Upper lobe of left lung (tissue), 4 donors: ENCODE measurements around the gene ASCC3.

Source experiments
- POLR2A ChIP-seq, 4 donors: fragments of 450-650 bp; IDR thresholded peaks; one replicate each; pipeline ENCODE4 v1.5.1; 2016 to 2017; ENCODE audit warnings: antibody characterized with exemption in 4 of 4, mild to moderate bottlenecking in 2 of 4
- POLR2AphosphoS5 ChIP-seq, 2 donors: sonication (generic); formaldehyde crosslinking; IDR thresholded peaks; one replicate each; pipeline ENCODE4 v1.5.1; 2017; ENCODE audit warnings: antibody characterized with exemption in 2 of 2
- TF ChIP-seq, protein P1 (sequence below), 6 experiments: fragments of 450-650 bp in 4 of 6; fragments of 200-600 bp in 2 of 6; sonication (generic) in 2 of 6; IDR thresholded peaks; one replicate each; pipeline ENCODE4 v1.5.1; 2016 to 2019; ENCODE audit warnings: antibody characterized with exemption in 6 of 6

DNA sequence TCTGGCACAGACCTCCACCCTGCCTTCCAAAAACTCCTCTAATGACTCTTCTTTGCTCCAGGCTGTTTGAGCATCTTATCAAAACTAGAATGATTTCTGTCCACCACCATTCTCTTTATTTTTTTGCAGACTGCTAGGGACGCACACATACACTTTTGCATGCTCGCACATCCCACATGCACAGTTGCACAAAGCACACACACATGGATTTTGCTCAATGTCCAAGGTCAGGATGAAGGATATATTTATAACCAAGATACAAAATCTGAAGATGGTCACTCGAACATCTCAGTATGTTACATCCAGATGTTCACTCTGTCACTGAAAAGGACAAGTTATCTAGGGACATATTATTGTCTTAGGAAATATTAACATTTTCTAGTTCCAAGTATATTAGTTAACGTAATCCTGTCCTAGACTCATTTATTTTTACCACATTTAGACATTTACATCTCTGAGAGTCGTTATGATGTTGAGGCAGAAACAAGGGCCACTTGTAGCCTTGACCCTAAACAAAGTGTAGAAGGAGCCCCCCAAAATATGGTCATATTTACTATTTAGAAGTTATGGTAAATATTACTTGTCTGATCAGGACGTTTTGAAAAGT is 413.0 kb downstream of the ASCC3 start:
- TF ChIP-seq, protein P1, sequence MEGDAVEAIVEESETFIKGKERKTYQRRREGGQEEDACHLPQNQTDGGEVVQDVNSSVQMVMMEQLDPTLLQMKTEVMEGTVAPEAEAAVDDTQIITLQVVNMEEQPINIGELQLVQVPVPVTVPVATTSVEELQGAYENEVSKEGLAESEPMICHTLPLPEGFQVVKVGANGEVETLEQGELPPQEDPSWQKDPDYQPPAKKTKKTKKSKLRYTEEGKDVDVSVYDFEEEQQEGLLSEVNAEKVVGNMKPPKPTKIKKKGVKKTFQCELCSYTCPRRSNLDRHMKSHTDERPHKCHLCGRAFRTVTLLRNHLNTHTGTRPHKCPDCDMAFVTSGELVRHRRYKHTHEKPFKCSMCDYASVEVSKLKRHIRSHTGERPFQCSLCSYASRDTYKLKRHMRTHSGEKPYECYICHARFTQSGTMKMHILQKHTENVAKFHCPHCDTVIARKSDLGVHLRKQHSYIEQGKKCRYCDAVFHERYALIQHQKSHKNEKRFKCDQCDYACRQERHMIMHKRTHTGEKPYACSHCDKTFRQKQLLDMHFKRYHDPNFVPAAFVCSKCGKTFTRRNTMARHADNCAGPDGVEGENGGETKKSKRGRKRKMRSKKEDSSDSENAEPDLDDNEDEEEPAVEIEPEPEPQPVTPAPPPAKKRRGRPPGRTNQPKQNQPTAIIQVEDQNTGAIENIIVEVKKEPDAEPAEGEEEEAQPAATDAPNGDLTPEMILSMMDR (IDR thresholded peaks at IDR 0.05), result no peak
- TF ChIP-seq POLR2AphosphoS5 (IDR thresholded peaks at IDR 0.05), result no peak
- no peak for TF ChIP-seq POLR2A (IDR thresholded peaks at IDR 0.05)
